Measurements from ENCODE around the gene ROM1. TPM values are rescaled to one million over a fixed set of nuclear protein-coding genes. Genes with fewer than 3 reads are reported as not detected.

Gene ROM1
- total and polyA plus RNA-seq, 9 donors = 1.5 to 4.0 (median 2.7) TPM

GRCh38 chr11:62599901-62600300 is 13.2 kb upstream of the ROM1 start:
- peaks cover 45% of the 10 kb centered on the region for H3K36me3 ChIP-seq (ENCODE audit: control insufficient read depth, insufficient read depth, low read length)
- peak overlapping the region; percentile 66 for H3K27ac ChIP-seq (ENCODE audit: low read length)
- H3K9me3 ChIP-seq (replicated peaks; ENCODE audit: control insufficient read depth, low read depth, low read length) = no peaks in the 10 kb centered on the region
- DNase-seq = no peak
- no peaks in the 10 kb centered on the region for H3K27me3 ChIP-seq (ENCODE audit: control insufficient read depth, insufficient read depth, low read length)
- H3K4me1 ChIP-seq (ENCODE audit: control insufficient read depth, insufficient read depth, low read length) = peaks cover 35% of the 10 kb centered on the region
- H3K4me3 ChIP-seq (ENCODE audit: low read length) = peak overlapping the region; percentile 97
- WGBS (ENCODE audit: insufficient coverage) = 42% methylated on average over 2 of the region's 5 CpGs

DNA sequence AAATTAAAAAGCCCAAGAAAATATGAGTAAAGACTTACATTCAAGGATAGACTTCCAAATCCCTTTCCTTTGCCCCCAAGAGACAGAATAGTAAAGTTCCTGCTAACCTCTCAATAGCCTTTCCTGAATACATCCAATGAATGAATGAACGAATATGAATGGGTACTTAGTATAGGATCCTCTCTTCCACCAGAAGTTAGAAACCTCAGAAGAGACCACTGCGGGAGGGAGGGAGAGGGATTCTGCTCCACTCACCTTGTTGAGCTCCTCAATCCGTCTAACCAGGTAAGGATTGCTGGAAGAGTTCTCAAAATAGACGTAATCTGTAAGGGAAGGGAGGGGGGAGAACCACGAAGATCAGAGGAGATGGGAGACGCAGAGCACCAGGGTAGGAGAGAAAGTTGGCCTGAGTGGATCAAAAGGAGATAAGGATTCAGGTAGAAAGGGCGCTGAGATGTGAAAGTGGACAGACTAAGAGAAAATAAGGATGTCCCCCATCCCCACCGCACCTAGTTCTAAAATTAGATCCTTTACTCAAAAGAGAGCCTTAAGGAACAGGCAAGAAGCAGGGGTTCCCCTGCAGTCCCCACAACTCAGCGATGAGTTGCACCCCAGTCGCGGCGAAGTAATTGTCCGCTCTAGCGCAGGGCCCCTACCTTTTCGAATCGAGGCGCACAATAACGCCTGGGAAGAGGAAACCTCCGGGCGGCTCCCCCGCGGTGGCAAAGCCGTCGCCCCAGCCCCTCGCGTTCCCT is 12.5 kb upstream of the ROM1 start:
- Histone ChIP-seq H3K27ac (ENCODE audit: low read length) (peak overlapping the region; percentile 94), H3K9me3 (replicated peaks; ENCODE audit: control insufficient read depth, low read depth, low read length) (no peaks in the 10 kb centered on the region)
- DNase-seq = no peak

DNA sequence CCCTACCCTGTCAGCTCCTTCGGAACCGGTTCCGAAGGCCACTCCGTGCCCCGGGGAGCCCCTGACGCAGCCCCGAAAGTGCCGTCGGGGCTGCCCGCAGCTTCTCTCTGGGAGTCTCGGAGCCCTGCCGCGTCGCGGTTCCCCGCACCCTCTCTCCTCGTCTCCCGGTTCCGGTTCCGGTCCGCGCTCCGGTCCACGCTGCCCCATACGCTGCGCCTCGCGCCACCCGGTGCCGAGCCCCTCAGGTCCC is 12.0 kb upstream of the ROM1 start:
- peaks cover 35% of the 10 kb centered on the region for H3K4me1 ChIP-seq (ENCODE audit: control insufficient read depth, insufficient read depth, low read length)

More for the DNA sequence above, 12.5 kb upstream of the ROM1 start:
- peaks cover 35% of the 10 kb centered on the region for H3K4me1 ChIP-seq (ENCODE audit: control insufficient read depth, insufficient read depth, low read length)
- WGBS (ENCODE audit: insufficient coverage) = 0% methylated on average over 22 of the region's 26 CpGs
- H3K4me3 ChIP-seq (ENCODE audit: low read length) = peak overlapping the region; percentile 97
- H3K27me3 ChIP-seq (ENCODE audit: control insufficient read depth, insufficient read depth, low read length) = no peaks in the 10 kb centered on the region
- H3K36me3 ChIP-seq (ENCODE audit: control insufficient read depth, insufficient read depth, low read length) = peaks cover 45% of the 10 kb centered on the region

GRCh38 chr11:62601372-62602140 is 11.5 kb upstream of the ROM1 start, which contains the start of gene MTA2:
Gene MTA2, minus strand, starts transcription at chr11:62601865. Its CDS starts 415 bp downstream, at chr11:62601450.
- Histone ChIP-seq H3K4me3 (ENCODE audit: low read length) (peak within 1 kb of the TSS; percentile 97), H3K9me3 (replicated peaks; ENCODE audit: control insufficient read depth, low read depth, low read length) (no peaks in the 10 kb centered on the region), H3K27ac (ENCODE audit: low read length) (peak within 1 kb of the TSS; percentile 94), H3K27me3 (ENCODE audit: control insufficient read depth, insufficient read depth, low read length) (no peaks in the 10 kb centered on the region), H3K4me1 (ENCODE audit: control insufficient read depth, insufficient read depth, low read length) (peaks cover 35% of the 10 kb centered on the region), H3K36me3 (ENCODE audit: control insufficient read depth, insufficient read depth, low read length) (peaks cover 41% of the 10 kb centered on the region)
- WGBS (ENCODE audit: insufficient coverage) = under 1% methylated on average over 82 of the region's 83 CpGs
- DNase-seq = peak; percentile 99

More for the DNA sequence above, 12.0 kb upstream of the ROM1 start:
- WGBS (ENCODE audit: insufficient coverage) = 0% methylated on average over 30 of the region's 30 CpGs
- H3K4me3 ChIP-seq (ENCODE audit: low read length) = peak overlapping the region; percentile 97
- H3K27me3 ChIP-seq (ENCODE audit: control insufficient read depth, insufficient read depth, low read length) = no peaks in the 10 kb centered on the region
- H3K36me3 ChIP-seq (ENCODE audit: control insufficient read depth, insufficient read depth, low read length) = peaks cover 44% of the 10 kb centered on the region
- no peak for DNase-seq
- H3K27ac ChIP-seq (ENCODE audit: low read length) = peak overlapping the region; percentile 94
- H3K9me3 ChIP-seq (replicated peaks; ENCODE audit: control insufficient read depth, low read depth, low read length) = no peaks in the 10 kb centered on the region

GRCh38 chr11:62602141-62603071 is 10.7 kb upstream of the ROM1 start:
- H3K4me3 ChIP-seq (ENCODE audit: low read length) = peak overlapping the region; percentile 97
- DNase-seq = peak; percentile 92
- 5% methylated on average over 96 of the region's 96 CpGs for WGBS (ENCODE audit: insufficient coverage)
- H3K27me3 ChIP-seq (ENCODE audit: control insufficient read depth, insufficient read depth, low read length) = no peaks in the 10 kb centered on the region
- H3K4me1 ChIP-seq (ENCODE audit: control insufficient read depth, insufficient read depth, low read length) = peaks cover 35% of the 10 kb centered on the region
- H3K36me3 ChIP-seq (ENCODE audit: control insufficient read depth, insufficient read depth, low read length) = peaks cover 40% of the 10 kb centered on the region
- H3K27ac ChIP-seq (ENCODE audit: low read length) = peak overlapping the region; percentile 89
- H3K9me3 ChIP-seq (replicated peaks; ENCODE audit: control insufficient read depth, low read depth, low read length) = no peaks in the 10 kb centered on the region

DNA sequence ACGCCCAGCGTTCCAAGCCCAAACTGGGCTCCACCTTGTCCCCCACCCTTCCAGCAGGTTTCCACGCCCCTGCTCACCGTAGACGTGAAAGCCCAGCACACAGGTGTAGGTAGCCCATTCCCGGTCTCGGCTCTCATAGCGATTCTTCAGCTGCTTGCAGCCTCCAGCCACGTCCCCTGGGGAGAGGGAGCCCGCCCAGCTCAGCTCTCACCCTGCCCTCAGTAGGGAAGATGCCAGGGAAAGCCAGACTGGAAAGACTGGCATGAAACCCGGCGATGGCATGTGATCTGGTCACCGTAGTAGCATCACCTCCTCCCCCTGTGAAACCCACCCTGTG is 10.0 kb upstream of the ROM1 start:
- H3K4me3 ChIP-seq (ENCODE audit: low read length) = peak overlapping the region; percentile 97
- H3K9me3 ChIP-seq (replicated peaks; ENCODE audit: control insufficient read depth, low read depth, low read length) = no peaks in the 10 kb centered on the region
- peak; percentile 43 for DNase-seq
- no peak overlapping the region for H3K27ac ChIP-seq (ENCODE audit: low read length)
- H3K36me3 ChIP-seq (ENCODE audit: control insufficient read depth, insufficient read depth, low read length) = peaks cover 40% of the 10 kb centered on the region
- 30% methylated on average over 13 of the region's 13 CpGs for WGBS (ENCODE audit: insufficient coverage)
- H3K27me3 ChIP-seq (ENCODE audit: control insufficient read depth, insufficient read depth, low read length) = no peaks in the 10 kb centered on the region
- H3K4me1 ChIP-seq (ENCODE audit: control insufficient read depth, insufficient read depth, low read length) = peaks cover 35% of the 10 kb centered on the region

- H3K27ac ChIP-seq (ENCODE audit: low read length) = no peak overlapping the region
- H3K36me3 ChIP-seq (ENCODE audit: control insufficient read depth, insufficient read depth, low read length) = peaks cover 40% of the 10 kb centered on the region
- WGBS (ENCODE audit: insufficient coverage) = 96% methylated on average over 3 of the region's 8 CpGs
- H3K27me3 ChIP-seq (ENCODE audit: control insufficient read depth, insufficient read depth, low read length) = no peaks in the 10 kb centered on the region
- H3K9me3 ChIP-seq (replicated peaks; ENCODE audit: control insufficient read depth, low read depth, low read length) = no peaks in the 10 kb centered on the region
- no peak overlapping the region for H3K4me3 ChIP-seq (ENCODE audit: low read length)
- peak; percentile 56 for DNase-seq
- peaks cover 34% of the 10 kb centered on the region for H3K4me1 ChIP-seq (ENCODE audit: control insufficient read depth, insufficient read depth, low read length)
Observed at GRCh38 chr11:62603776-62604299, 9.2 kb upstream of the ROM1 start.

- DNase-seq = peak; percentile 37
- Histone ChIP-seq H3K4me1 (ENCODE audit: control insufficient read depth, insufficient read depth, low read length) (peaks cover 27% of the 10 kb centered on the region), H3K36me3 (ENCODE audit: control insufficient read depth, insufficient read depth, low read length) (peaks cover 46% of the 10 kb centered on the region), H3K9me3 (replicated peaks; ENCODE audit: control insufficient read depth, low read depth, low read length) (no peaks in the 10 kb centered on the region), H3K27me3 (ENCODE audit: control insufficient read depth, insufficient read depth, low read length) (no peaks in the 10 kb centered on the region), H3K27ac (ENCODE audit: low read length) (no peak overlapping the region), H3K4me3 (ENCODE audit: low read length) (no peak overlapping the region)
- 85% methylated on average over 5 of the region's 13 CpGs for WGBS (ENCODE audit: insufficient coverage)
Observed at GRCh38 chr11:62604460-62605120, 8.5 kb upstream of the ROM1 start.

DNA sequence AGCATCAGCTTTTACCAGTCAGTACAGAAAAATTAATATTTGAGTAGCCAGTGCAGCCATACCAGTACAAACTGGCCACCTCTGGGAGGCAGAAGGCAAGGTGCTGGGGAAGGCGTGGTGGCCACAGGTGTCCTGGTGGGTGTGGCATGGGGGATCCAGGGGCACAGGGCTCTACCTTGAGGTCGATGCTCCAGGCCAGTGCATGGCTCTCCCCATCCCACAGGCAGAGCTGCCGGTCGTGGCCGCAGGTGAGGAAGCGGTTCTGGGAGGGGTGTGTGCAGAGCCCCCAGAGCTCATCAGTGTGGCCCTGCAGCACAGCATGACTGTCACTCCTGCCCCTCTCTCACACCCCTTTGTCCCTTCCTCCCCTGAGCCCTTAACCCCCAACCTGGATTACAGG is 7.6 kb upstream of the ROM1 start:
- H3K27ac ChIP-seq (ENCODE audit: low read length) = no peak overlapping the region
- H3K4me1 ChIP-seq (ENCODE audit: control insufficient read depth, insufficient read depth, low read length) = peaks cover 21% of the 10 kb centered on the region
- no peaks in the 10 kb centered on the region for H3K27me3 ChIP-seq (ENCODE audit: control insufficient read depth, insufficient read depth, low read length)
- H3K9me3 ChIP-seq (replicated peaks; ENCODE audit: control insufficient read depth, low read depth, low read length) = no peaks in the 10 kb centered on the region
- no peak overlapping the region for H3K4me3 ChIP-seq (ENCODE audit: low read length)
- DNase-seq = no peak
- WGBS (ENCODE audit: insufficient coverage) = 80% methylated on average over 6 of the region's 6 CpGs
- H3K36me3 ChIP-seq (ENCODE audit: control insufficient read depth, insufficient read depth, low read length) = peaks cover 50% of the 10 kb centered on the region
